HCT116 (cell line): ENCODE data around the gene VSIG2.

Experiments
- POLR2AphosphoS5 ChIP-seq: IDR thresholded peaks from 2 replicates; pipeline ENCODE4 v1.6.1; 2011; ENCODE audit warnings: mild to moderate bottlenecking, low read depth, low read length, moderate library complexity
- TCF7L2 ChIP-seq: IDR thresholded peaks from 2 replicates; pipeline ENCODE4 v1.7.0; 2011; ENCODE audit warnings: borderline replicate concordance, inconsistent platforms; ENCODE audit not compliant: insufficient read depth, insufficient read length; ENCODE audit errors: extremely low read depth
- TF ChIP-seq, protein P1 (sequence below), 3 experiments: fragments of 200-600 bp in 1 of 3; sonication (generic) in 1 of 3; IDR thresholded peaks in 2 of 3; conservative IDR thresholded peaks in 1 of 3; 2 replicates each; pipeline ENCODE4 v1.5.1; 2012 to 2017; ENCODE audit warnings: low read depth in 2 of 3, low read length in 2 of 3, antibody characterized with exemption in 1 of 3, borderline replicate concordance in 1 of 3, control low read depth in 1 of 3, mild to moderate bottlenecking in 1 of 3, mixed read lengths in 1 of 3, mixed run types in 1 of 3, moderate library complexity in 1 of 3; ENCODE audit not compliant: insufficient read depth in 1 of 3

DNA sequence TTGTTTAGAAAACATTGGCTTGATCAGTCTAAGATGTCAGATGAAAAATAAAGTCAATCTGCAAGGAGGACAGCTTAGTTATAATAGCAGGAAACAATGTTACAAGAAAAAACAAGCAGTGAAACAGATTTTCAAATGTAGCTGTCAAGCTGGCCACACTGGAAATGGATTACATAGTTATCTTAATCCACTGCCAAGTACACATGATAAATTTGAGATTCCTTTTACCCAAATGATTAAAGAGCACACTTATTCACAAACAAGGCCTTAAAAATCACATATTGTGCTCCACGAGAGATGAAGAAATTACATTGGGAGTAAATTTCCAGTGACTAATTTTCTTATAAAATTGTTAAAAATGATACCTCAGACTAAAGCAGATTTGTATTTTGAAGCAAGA, 27.5 kb upstream of the VSIG2 start:
- TF ChIP-seq TCF7L2 (no peak), POLR2AphosphoS5 (no peak)
- TF ChIP-seq, protein P1, sequence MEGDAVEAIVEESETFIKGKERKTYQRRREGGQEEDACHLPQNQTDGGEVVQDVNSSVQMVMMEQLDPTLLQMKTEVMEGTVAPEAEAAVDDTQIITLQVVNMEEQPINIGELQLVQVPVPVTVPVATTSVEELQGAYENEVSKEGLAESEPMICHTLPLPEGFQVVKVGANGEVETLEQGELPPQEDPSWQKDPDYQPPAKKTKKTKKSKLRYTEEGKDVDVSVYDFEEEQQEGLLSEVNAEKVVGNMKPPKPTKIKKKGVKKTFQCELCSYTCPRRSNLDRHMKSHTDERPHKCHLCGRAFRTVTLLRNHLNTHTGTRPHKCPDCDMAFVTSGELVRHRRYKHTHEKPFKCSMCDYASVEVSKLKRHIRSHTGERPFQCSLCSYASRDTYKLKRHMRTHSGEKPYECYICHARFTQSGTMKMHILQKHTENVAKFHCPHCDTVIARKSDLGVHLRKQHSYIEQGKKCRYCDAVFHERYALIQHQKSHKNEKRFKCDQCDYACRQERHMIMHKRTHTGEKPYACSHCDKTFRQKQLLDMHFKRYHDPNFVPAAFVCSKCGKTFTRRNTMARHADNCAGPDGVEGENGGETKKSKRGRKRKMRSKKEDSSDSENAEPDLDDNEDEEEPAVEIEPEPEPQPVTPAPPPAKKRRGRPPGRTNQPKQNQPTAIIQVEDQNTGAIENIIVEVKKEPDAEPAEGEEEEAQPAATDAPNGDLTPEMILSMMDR (IDR thresholded peaks at IDR 0.05 in 2 of 3, conservative IDR thresholded peaks at IDR 0.05 in 1 of 3; ENCODE audit: borderline replicate concordance in 1 of 3, insufficient read depth in 1 of 3, low read depth in 2 of 3, low read length in 2 of 3) = no peak
